Lower leg skin (tissue), 4 donors: ENCODE measurements around the gene ASPSCR1. TPM values are rescaled to one million over a fixed set of nuclear protein-coding genes. Genes with fewer than 3 reads are reported as not detected.

Source experiments
- DNase-seq, 2 donors: peaks; one replicate each; pipeline ENCODE4 v3.0.0-alpha.2; 2019; ENCODE audit warnings: low spot score in 2 of 2
- H3K4me3 ChIP-seq: fragments of 200-600 bp; sonication (generic); 2 replicates; pipeline ENCODE4 v1.5.1; 2017; ENCODE audit warnings: mild to moderate bottlenecking, low read depth; ENCODE audit not compliant: poor library complexity, severe bottlenecking
- CTCF ChIP-seq, 3 donors: fragments of 450-650 bp; IDR thresholded peaks; one replicate each; pipeline ENCODE4 v1.5.1; 2016; ENCODE audit warnings: antibody characterized with exemption in 3 of 3, mild to moderate bottlenecking in 3 of 3, moderate library complexity in 2 of 3
- POLR2A ChIP-seq, 2 donors: fragments of 450-650 bp; IDR thresholded peaks; one replicate each; pipeline ENCODE4 v1.6.1; 2016 to 2017; ENCODE audit warnings: antibody characterized with exemption in 2 of 2, mild to moderate bottlenecking in 1 of 2, moderate library complexity in 1 of 2
- WGBS, 2 donors: methylation state at CpG; one replicate each; pipeline ENCODE4 v1.1.5; 2018; 5-methylcytosine and 5-hydroxymethylcytosine counted together
- intact Hi-C: fragments of 100-400 bp; cut with DNase I; formaldehyde crosslinking; loops from one replicate; pipeline ENCODE4 v1.15.0; 2023; ENCODE audit warnings: low total_unique reads
- total RNA-seq, 4 donors: library from RNA; depleted of rRNA; stranded (reverse); fragments of >200 nt; gene quantifications; one replicate each; pipeline ENCODE4 v1.1.0, GENCODE V29; 2016

The ASPSCR1 gene
- total RNA-seq, 4 donors from 2014 or later = 24.0 to 31.5 (median 27.4) TPM

- TF ChIP-seq POLR2A (IDR thresholded peaks at IDR 0.05) (no peak), CTCF (IDR thresholded peaks at IDR 0.05) (no peak)
- intact Hi-C loops = no loop called here
- DNase-seq = no peak
Measured at GRCh38 chr17:81998691-81999438, 21.4 kb downstream of the ASPSCR1 start.

GRCh38 chr17:81999587-81999975 lies 22.2 kb downstream of the ASPSCR1 start:
- intact Hi-C loops = no loop called here
- no peak for DNase-seq
- 87 to 88% methylated on average over 11 to 12 of the region's 12 CpGs for WGBS, 2 donors

More at GRCh38 chr17:81998691-81999438, 21.4 kb downstream of the ASPSCR1 start:
- no peak overlapping the region for H3K4me3 ChIP-seq
- WGBS, 2 donors = 85 to 89% methylated on average over 14 of the region's 14 CpGs

GRCh38 chr17:81999976-82000802 lies 22.8 kb downstream of the ASPSCR1 start:
- H3K4me3 ChIP-seq = no peak overlapping the region
- WGBS, 2 donors = 65 to 68% methylated on average over 27 to 31 of the region's 36 CpGs
- intact Hi-C loops = no loop called here
- TF ChIP-seq POLR2A (IDR thresholded peaks at IDR 0.05) = no peak
- no peak for TF ChIP-seq CTCF (IDR thresholded peaks at IDR 0.05)
- no peak for DNase-seq

More at GRCh38 chr17:81999587-81999975, 22.2 kb downstream of the ASPSCR1 start:
- no peak for TF ChIP-seq POLR2A (IDR thresholded peaks at IDR 0.05)
- no peak for TF ChIP-seq CTCF (IDR thresholded peaks at IDR 0.05)
- H3K4me3 ChIP-seq = no peak overlapping the region

- no peak overlapping the region for H3K4me3 ChIP-seq
- intact Hi-C loops = no loop called here
- no peak for DNase-seq
- TF ChIP-seq POLR2A (IDR thresholded peaks at IDR 0.05) (no peak), CTCF (IDR thresholded peaks at IDR 0.05) (peak in 1 of 3 donors; percentile 63)
- WGBS, 2 donors = 71 to 75% methylated on average over 17 to 25 of the region's 32 CpGs
Measured at GRCh38 chr17:82000803-82001570, 23.6 kb downstream of the ASPSCR1 start.

GRCh38 chr17:82001571-82002056 lies 24.2 kb downstream of the ASPSCR1 start:
- intact Hi-C loops = no loop called here
- DNase-seq = no peak
- no peak overlapping the region for H3K4me3 ChIP-seq
- WGBS, 2 donors = 90% methylated on average over 17 of the region's 17 CpGs
- TF ChIP-seq CTCF (IDR thresholded peaks at IDR 0.05) (no peak), POLR2A (IDR thresholded peaks at IDR 0.05) (no peak)
